ENCODE measurements around the gene SRCIN1.

DNA sequence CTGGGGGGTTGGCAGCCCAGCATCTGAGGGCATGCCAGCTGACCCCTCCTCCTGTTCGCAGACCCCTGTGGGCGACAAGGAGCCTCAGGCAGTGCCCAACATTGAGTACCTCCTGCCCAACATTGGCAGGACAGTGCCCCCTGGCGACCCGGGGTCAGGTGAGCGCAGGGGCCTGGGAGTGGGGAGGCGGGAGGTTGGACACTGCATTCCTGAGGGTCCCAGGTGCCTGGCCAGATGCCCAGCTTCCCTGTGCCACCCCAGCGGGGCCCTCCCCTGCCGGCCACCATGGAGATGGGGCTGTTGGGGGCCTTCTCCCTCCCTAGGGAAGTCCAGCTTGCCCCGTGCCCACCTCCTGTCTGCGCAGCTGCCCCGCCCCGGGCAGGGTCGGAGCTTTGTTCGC, 107.4 kb downstream of the SRCIN1 start:
- TF ChIP-seq, protein P1, sequence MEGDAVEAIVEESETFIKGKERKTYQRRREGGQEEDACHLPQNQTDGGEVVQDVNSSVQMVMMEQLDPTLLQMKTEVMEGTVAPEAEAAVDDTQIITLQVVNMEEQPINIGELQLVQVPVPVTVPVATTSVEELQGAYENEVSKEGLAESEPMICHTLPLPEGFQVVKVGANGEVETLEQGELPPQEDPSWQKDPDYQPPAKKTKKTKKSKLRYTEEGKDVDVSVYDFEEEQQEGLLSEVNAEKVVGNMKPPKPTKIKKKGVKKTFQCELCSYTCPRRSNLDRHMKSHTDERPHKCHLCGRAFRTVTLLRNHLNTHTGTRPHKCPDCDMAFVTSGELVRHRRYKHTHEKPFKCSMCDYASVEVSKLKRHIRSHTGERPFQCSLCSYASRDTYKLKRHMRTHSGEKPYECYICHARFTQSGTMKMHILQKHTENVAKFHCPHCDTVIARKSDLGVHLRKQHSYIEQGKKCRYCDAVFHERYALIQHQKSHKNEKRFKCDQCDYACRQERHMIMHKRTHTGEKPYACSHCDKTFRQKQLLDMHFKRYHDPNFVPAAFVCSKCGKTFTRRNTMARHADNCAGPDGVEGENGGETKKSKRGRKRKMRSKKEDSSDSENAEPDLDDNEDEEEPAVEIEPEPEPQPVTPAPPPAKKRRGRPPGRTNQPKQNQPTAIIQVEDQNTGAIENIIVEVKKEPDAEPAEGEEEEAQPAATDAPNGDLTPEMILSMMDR (IDR thresholded peaks at IDR 0.05): no peak
- no peak for TF ChIP-seq EP300 (IDR thresholded peaks at IDR 0.05)
